K562 (cell line): ENCODE data around the gene MED16. TPM values are rescaled to one million over a fixed set of nuclear protein-coding genes. Genes with fewer than 3 reads are reported as not detected.

Experiments
- BDP1 ChIP-seq: IDR thresholded peaks from 3 replicates; pipeline ENCODE4 v1.6.1; 2011; ENCODE audit not compliant: insufficient read length, insufficient read depth
- CREBBP ChIP-seq: IDR thresholded peaks from one replicate; pipeline ENCODE4 v1.6.1; 2012; ENCODE audit warnings: low read depth, mild to moderate bottlenecking, control low read depth, inconsistent platforms, low read length
- CTBP1 ChIP-seq: fragments of 450-650 bp; IDR thresholded peaks from 2 replicates; pipeline ENCODE4 v1.6.1; 2016; ENCODE audit warnings: borderline replicate concordance
- ELF2 ChIP-seq: fragments of 250-450 bp; sonication (Bioruptor Pico); IDR thresholded peaks from 2 replicates; pipeline ENCODE4 v1.5.0; 2021; ENCODE audit warnings: mild to moderate bottlenecking
- FOXM1 ChIP-seq, 2 experiments: fragments of 450-650 bp in 1 of 2; sonication (generic) in 1 of 2; formaldehyde crosslinking in 1 of 2; IDR thresholded peaks; 2 replicates each; pipeline versions ENCODE4 v1.6.1 to v1.9.0; 2017 to 2022; ENCODE audit warnings: low read depth in 2 of 2, mild to moderate bottlenecking in 2 of 2, missing genetic modification reagents in 1 of 2, moderate library complexity in 1 of 2
- GATA2 ChIP-seq: sonication (generic); formaldehyde crosslinking; IDR thresholded peaks from 2 replicates; pipeline ENCODE4 v1.4.0; 2020; ENCODE audit warnings: mild to moderate bottlenecking, missing genetic modification reagents
- IRF2 ChIP-seq: sonication (generic); formaldehyde crosslinking; IDR thresholded peaks from 2 replicates; pipeline ENCODE4 v1.8.1; 2022; ENCODE audit warnings: mild to moderate bottlenecking, missing genetic modification reagents
- L3MBTL2 ChIP-seq: fragments of 450-650 bp; IDR thresholded peaks from 2 replicates; pipeline ENCODE4 v1.6.1; 2016; ENCODE audit warnings: mild to moderate bottlenecking, moderate library complexity
- MTF1 ChIP-seq: fragments of 250-450 bp; sonication (Bioruptor Pico); IDR thresholded peaks from 2 replicates; pipeline ENCODE4 v1.9.0; 2021; ENCODE audit warnings: moderate library complexity, mild to moderate bottlenecking, inconsistent platforms, borderline replicate concordance
- PML ChIP-seq: IDR thresholded peaks from 2 replicates; pipeline ENCODE4 v1.6.1; 2012; ENCODE audit warnings: low read length, inconsistent platforms
- RBM17 ChIP-seq: fragments of 200-400 bp; formaldehyde crosslinking; IDR thresholded peaks from 2 replicates; pipeline ENCODE4 v1.6.1; 2017; ENCODE audit warnings: low read depth, mild to moderate bottlenecking, low read length, borderline replicate concordance
- SETDB1 ChIP-seq: IDR thresholded peaks from one replicate; pipeline ENCODE4 v1.6.1; 2012; ENCODE audit warnings: low read length, control low read depth, inconsistent platforms
- SRF ChIP-seq, 2 experiments: fragments of 250-450, 450-650 bp in 1 of 2; sonication (Bioruptor Pico) in 1 of 2; sonication (generic) in 1 of 2; formaldehyde crosslinking; IDR thresholded peaks; 2 replicates each; pipeline versions ENCODE4 v1.5.0 to v1.5.1; 2020 to 2022; ENCODE audit warnings: mild to moderate bottlenecking in 1 of 2, missing genetic modification reagents in 1 of 2
- ZNF197 ChIP-seq: fragments of 200-800 bp; sonication (Bioruptor generic); IDR thresholded peaks from 2 replicates; pipeline ENCODE4 v1.6.1; 2016; ENCODE audit warnings: low read depth, missing genetic modification characterization, missing compliant biosample characterization
- ZNF316 ChIP-seq: fragments of 450-650 bp; IDR thresholded peaks from 2 replicates; pipeline ENCODE4 v1.6.1; 2016
- polyA plus RNA-seq, 8 experiments: library from polyadenylated mRNA; depleted of rRNA in 4 of 8; stranded (reverse) in 5 of 8; unstranded in 3 of 8; fragments of >200 nt; fragmentation: Nextera tagmentation in 2 of 8; fragmentation: Illumina TruSeq in 1 of 8; extraction: Ambion mirVana in 2 of 8; extraction: Trizol in 1 of 8; gene quantifications; 2 replicates each; pipeline versions ENCODE4 v1.2.1 to v1.2.3, GENCODE V29; 2011 to 2014; ENCODE audit warnings: inconsistent platforms in 1 of 8, missing spikeins in 1 of 8
- total RNA-seq, 7 experiments: library from RNA; depleted of rRNA in 6 of 7; stranded (reverse); fragments of >200 nt in 6 of 7; fragmentation: Illumina TruSeq in 2 of 7; extraction: Trizol in 2 of 7; gene quantifications; 2 replicates each; pipeline versions ENCODE4 v1.2.1 to v1.2.3, GENCODE V29; 2011 to 2021; ENCODE audit warnings: low replicate concordance in 1 of 7
- TF ChIP-seq, protein P1 (sequence below): sonication (generic); formaldehyde crosslinking; IDR thresholded peaks from 2 replicates; pipeline ENCODE4 v1.4.0; 2020; ENCODE audit warnings: mild to moderate bottlenecking, missing genetic modification reagents

Gene MED16
- total and polyA plus RNA-seq, 9 of the 15 experiments (the other 6 are each of a cell fraction or from before 2014, with no cell fraction given), result 0.89 to 59.9 (median 8.6) TPM

DNA sequence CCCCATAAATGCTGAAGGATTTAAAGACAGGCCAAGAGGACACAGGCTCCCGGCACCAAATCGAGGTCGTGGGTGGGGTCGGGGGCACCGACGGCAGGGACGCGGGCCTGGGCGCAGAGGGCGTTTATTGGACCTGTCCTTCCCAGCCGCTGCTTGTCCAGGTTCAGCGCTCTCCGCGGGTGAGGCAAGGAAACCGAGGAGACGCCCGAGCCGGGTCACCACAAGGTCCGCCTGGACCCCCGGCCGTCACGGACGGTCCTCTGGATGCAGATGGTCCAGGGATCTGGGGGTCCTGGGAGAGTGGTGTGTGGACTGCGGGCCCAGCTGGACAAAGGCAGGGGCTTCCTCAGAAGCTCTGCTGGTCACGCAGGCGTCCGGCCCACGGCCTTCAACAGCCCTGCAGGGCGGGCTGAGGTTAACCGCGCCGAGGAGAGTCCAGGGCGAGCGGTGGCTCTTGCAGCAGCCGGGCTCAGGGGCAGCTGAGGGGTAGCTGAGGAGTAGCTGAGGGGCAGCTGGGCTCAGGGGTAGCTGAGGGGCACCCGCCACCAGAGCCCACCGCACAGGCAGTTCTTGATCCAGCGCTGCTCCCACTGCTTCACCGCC is 25.0 kb downstream of the MED16 start (continued):
- TF ChIP-seq PML, result no peak
- no peak for TF ChIP-seq CREBBP
- TF ChIP-seq GATA2, result no peak
- TF ChIP-seq L3MBTL2, result no peak
- TF ChIP-seq FOXM1 (IDR thresholded peaks at IDR 0.05; ENCODE audit: low read depth), result no peak
- TF ChIP-seq FOXM1 (CRISPR knock-in tag; IDR thresholded peaks at IDR 0.05; ENCODE audit: low read depth), result no peak
- TF ChIP-seq SRF (CRISPR knock-in tag; IDR thresholded peaks at IDR 0.05), result no peak
- 0 out of 2 replicates have a peak, but pooled peaks have one; percentile 21 for TF ChIP-seq IRF2 (CRISPR knock-in tag)
- TF ChIP-seq, protein P1, sequence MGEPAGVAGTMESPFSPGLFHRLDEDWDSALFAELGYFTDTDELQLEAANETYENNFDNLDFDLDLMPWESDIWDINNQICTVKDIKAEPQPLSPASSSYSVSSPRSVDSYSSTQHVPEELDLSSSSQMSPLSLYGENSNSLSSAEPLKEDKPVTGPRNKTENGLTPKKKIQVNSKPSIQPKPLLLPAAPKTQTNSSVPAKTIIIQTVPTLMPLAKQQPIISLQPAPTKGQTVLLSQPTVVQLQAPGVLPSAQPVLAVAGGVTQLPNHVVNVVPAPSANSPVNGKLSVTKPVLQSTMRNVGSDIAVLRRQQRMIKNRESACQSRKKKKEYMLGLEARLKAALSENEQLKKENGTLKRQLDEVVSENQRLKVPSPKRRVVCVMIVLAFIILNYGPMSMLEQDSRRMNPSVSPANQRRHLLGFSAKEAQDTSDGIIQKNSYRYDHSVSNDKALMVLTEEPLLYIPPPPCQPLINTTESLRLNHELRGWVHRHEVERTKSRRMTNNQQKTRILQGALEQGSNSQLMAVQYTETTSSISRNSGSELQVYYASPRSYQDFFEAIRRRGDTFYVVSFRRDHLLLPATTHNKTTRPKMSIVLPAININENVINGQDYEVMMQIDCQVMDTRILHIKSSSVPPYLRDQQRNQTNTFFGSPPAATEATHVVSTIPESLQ (CRISPR knock-in tag), result no peak
- no peak for TF ChIP-seq SETDB1
- TF ChIP-seq ELF2 (CRISPR knock-in tag), result no peak
- TF ChIP-seq MTF1 (CRISPR knock-in tag), result no peak
- TF ChIP-seq ZNF197 (CRISPR knock-in tag), result no peak
- TF ChIP-seq CTBP1, result no peak
- TF ChIP-seq RBM17, result no peak
- TF ChIP-seq BDP1, result no peak
- no peak for TF ChIP-seq ZNF316
